Hepatocyte (in vitro differentiated cells): ENCODE measurements around the gene GJB5. TPM values are rescaled to one million over a fixed set of nuclear protein-coding genes. Genes with fewer than 3 reads are reported as not detected.

Source experiments
- DNase-seq: peaks from one replicate; pipeline ENCODE4 v3.0.0-alpha.2; 2016; ENCODE audit warnings: low spot score
- H2AFZ ChIP-seq: fragments of 200-600 bp; sonication (generic); 2 replicates; pipeline ENCODE4 v1.6.0; 2016; ENCODE audit warnings: antibody characterized with exemption, mild to moderate bottlenecking
- H3K27ac ChIP-seq: fragments of 200-600 bp; sonication (generic); 2 replicates; pipeline ENCODE4 v1.5.1; 2016; ENCODE audit warnings: mild to moderate bottlenecking
- H3K27me3 ChIP-seq: fragments of 200-600 bp; sonication (generic); 2 replicates; pipeline ENCODE4 v1.6.1; 2016
- H3K36me3 ChIP-seq: fragments of 200-600 bp; sonication (generic); replicated peaks from 2 replicates; pipeline ENCODE4 v1.5.1; 2016; ENCODE audit warnings: low read depth; ENCODE audit not compliant: insufficient read depth
- H3K4me1 ChIP-seq: fragments of 200-600 bp; sonication (generic); 2 replicates; pipeline ENCODE4 v1.5.1; 2016; ENCODE audit warnings: mild to moderate bottlenecking, moderate library complexity; ENCODE audit not compliant: insufficient read depth
- H3K4me2 ChIP-seq: fragments of 200-600 bp; sonication (generic); 2 replicates; pipeline ENCODE4 v1.6.0; 2016
- H3K4me3 ChIP-seq: fragments of 200-600 bp; sonication (generic); 2 replicates; pipeline ENCODE4 v1.5.1; 2016; ENCODE audit warnings: mild to moderate bottlenecking
- H3K79me2 ChIP-seq: fragments of 200-600 bp; sonication (generic); 2 replicates; pipeline ENCODE4 v1.6.0; 2017; ENCODE audit warnings: mild to moderate bottlenecking
- H3K9me2 ChIP-seq: fragments of 200-600 bp; sonication (generic); replicated peaks from 2 replicates; pipeline ENCODE4 v1.6.0; 2017; ENCODE audit warnings: mild to moderate bottlenecking; ENCODE audit not compliant: insufficient read depth
- H3K9me3 ChIP-seq: fragments of 200-600 bp; sonication (generic); 2 replicates; pipeline ENCODE4 v1.5.1; 2016; ENCODE audit warnings: low read depth, mild to moderate bottlenecking
- H4K20me1 ChIP-seq: fragments of 200-600 bp; sonication (generic); 2 replicates; pipeline ENCODE4 v1.6.0; 2016; ENCODE audit warnings: mild to moderate bottlenecking; ENCODE audit not compliant: insufficient read depth, poor library complexity, severe bottlenecking
- CTCF ChIP-seq: fragments of 200-600 bp; sonication (generic); IDR thresholded peaks from 2 replicates; pipeline ENCODE4 v1.5.1; 2016; ENCODE audit warnings: antibody characterized with exemption, mild to moderate bottlenecking; ENCODE audit not compliant: poor library complexity
- EZH2 ChIP-seq: fragments of 200-600 bp; sonication (generic); IDR thresholded peaks from 2 replicates; pipeline ENCODE4 v1.6.1; 2016; ENCODE audit warnings: antibody characterized with exemption, mild to moderate bottlenecking, borderline replicate concordance
- EZH2phosphoT487 ChIP-seq: fragments of 200-600 bp; sonication (generic); IDR thresholded peaks from one replicate; pipeline ENCODE4 v1.6.1; 2018; ENCODE audit warnings: antibody characterized with exemption, mild to moderate bottlenecking, low read depth, moderate library complexity; ENCODE audit not compliant: unreplicated experiment, severe bottlenecking
- WGBS: methylation state at CpG from one replicate; pipeline ENCODE4 v1.1.6; 2016; ENCODE audit warnings: low lambda C conversion rate; ENCODE audit errors: missing lambda C conversion rate; 5-methylcytosine and 5-hydroxymethylcytosine counted together
- polyA plus RNA-seq: library from polyadenylated mRNA; unstranded; fragments of >200 nt; fragmentation: Nextera tagmentation; extraction: Ambion mirVana; gene quantifications from 2 replicates; pipeline ENCODE4 v1.2.1, GENCODE V29; 2016
- total RNA-seq: library from RNA; depleted of rRNA; stranded (reverse); fragments of >200 nt; gene quantifications from 2 replicates; pipeline ENCODE4 v1.2.3, GENCODE V29; 2014

The GJB5 gene
- total and polyA plus RNA-seq, 2 experiments from 2014 or later, result 0.80 to 0.85 TPM

- H3K9me3 ChIP-seq, result no peaks in the 10 kb centered on the region
- H3K4me3 ChIP-seq, result no peak overlapping the region
- peak overlapping the region; percentile 76 for H3K27ac ChIP-seq
- no peaks in the 10 kb centered on the region for H3K79me2 ChIP-seq
- no peaks in the 10 kb centered on the region for H3K27me3 ChIP-seq
- no peak overlapping the region for H2AFZ ChIP-seq
- H3K4me2 ChIP-seq, result no peak overlapping the region
- peak; percentile 45 for DNase-seq
- H3K9me2 ChIP-seq, result no peaks in the 10 kb centered on the region
- H3K36me3 ChIP-seq, result no peaks in the 10 kb centered on the region
- H4K20me1 ChIP-seq, result no peaks in the 10 kb centered on the region
- TF ChIP-seq EZH2 (no peak), CTCF (no peak), EZH2phosphoT487 (no peak)
- WGBS, result 73% methylated on average over 4 of the region's 4 CpGs
- peaks cover 17% of the 10 kb centered on the region for H3K4me1 ChIP-seq
Observed at GRCh38 chr1:34758751-34759150, 3.9 kb downstream of the GJB5 start.

DNA sequence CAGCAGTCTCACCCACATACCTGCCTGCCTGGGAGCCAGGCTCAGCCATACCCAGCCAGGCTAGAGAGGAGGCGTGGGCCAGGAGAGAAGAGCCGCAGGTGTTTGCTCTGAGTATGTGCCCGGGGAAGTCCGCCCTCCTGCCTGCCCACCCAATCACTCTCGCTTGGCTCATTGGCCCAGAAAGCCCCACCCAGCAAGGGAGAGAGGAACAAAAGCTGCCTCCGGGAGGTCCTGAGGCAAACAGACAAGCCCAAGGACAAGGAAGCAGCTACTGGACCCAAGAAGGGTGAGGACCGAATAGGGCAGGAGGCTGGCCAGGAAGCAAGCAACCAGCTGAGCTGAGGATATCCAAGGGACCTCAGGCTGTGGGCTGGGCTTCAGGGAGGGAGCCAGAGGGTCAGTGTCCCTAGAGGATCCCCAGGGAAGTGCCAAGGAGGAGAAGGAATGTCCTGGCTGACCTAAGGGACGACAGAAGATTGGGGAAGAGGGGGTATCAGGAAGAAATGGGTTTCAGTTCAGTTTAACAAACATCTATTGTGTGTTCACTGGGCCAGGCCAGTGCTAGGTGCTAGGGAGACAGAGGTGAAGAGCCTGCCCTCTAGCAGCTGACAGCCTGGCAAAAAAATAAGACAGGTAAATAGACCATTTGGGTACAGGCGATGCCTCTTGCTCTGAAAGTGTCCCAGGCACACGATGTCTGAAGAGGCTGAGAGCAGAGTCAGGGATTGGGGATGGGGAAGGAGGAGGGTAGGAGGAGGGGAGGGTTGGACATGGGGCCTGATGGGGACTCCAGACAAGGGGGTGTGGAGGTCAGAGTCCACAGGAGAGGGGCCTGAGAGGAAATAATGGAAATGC, 4.9 kb downstream of the GJB5 start, which contains the start of gene GJB4:
Gene GJB4, plus strand, starts transcription at position 238 of the 855 bp plus-strand sequence. CDS start 1,515 bp downstream, outside the sequence.
- no peak within 1 kb of the TSS for H3K4me3 ChIP-seq
- no peaks in the 10 kb centered on the region for H3K9me3 ChIP-seq
- H3K4me1 ChIP-seq, result peaks cover 21% of the 10 kb centered on the region
- peak within 1 kb of the TSS; percentile 76 for H3K27ac ChIP-seq
- H4K20me1 ChIP-seq, result no peaks in the 10 kb centered on the region
- H3K9me2 ChIP-seq, result no peaks in the 10 kb centered on the region
- TF ChIP-seq EZH2phosphoT487 (no peak), EZH2 (no peak), CTCF (no peak)
- no peaks in the 10 kb centered on the region for H3K36me3 ChIP-seq
- H3K79me2 ChIP-seq, result no peaks in the 10 kb centered on the region
- DNase-seq, result peak; percentile 45
- H3K27me3 ChIP-seq, result no peaks in the 10 kb centered on the region
- no peak within 1 kb of the TSS for H2AFZ ChIP-seq
- 54% methylated on average over 10 of the region's 10 CpGs for WGBS
- H3K4me2 ChIP-seq, result no peak within 1 kb of the TSS

GRCh38 chr1:34761176-34761761, 6.4 kb downstream of the GJB5 start:
- no peak for DNase-seq
- WGBS, result 97% methylated on average over 33 of the region's 33 CpGs
- Histone ChIP-seq H3K36me3 (no peaks in the 10 kb centered on the region), H3K4me3 (no peak overlapping the region), H3K27ac (no peak overlapping the region), H3K4me1 (peaks cover 21% of the 10 kb centered on the region), H3K79me2 (no peaks in the 10 kb centered on the region), H3K27me3 (no peaks in the 10 kb centered on the region), H3K4me2 (no peak overlapping the region), H3K9me3 (no peaks in the 10 kb centered on the region), H4K20me1 (no peaks in the 10 kb centered on the region), H3K9me2 (no peaks in the 10 kb centered on the region), H2AFZ (no peak overlapping the region)
- TF ChIP-seq EZH2phosphoT487 (no peak), CTCF (no peak), EZH2 (no peak)
